ENCODE measurements around the gene OXTR.

Gene OXTR

DNA sequence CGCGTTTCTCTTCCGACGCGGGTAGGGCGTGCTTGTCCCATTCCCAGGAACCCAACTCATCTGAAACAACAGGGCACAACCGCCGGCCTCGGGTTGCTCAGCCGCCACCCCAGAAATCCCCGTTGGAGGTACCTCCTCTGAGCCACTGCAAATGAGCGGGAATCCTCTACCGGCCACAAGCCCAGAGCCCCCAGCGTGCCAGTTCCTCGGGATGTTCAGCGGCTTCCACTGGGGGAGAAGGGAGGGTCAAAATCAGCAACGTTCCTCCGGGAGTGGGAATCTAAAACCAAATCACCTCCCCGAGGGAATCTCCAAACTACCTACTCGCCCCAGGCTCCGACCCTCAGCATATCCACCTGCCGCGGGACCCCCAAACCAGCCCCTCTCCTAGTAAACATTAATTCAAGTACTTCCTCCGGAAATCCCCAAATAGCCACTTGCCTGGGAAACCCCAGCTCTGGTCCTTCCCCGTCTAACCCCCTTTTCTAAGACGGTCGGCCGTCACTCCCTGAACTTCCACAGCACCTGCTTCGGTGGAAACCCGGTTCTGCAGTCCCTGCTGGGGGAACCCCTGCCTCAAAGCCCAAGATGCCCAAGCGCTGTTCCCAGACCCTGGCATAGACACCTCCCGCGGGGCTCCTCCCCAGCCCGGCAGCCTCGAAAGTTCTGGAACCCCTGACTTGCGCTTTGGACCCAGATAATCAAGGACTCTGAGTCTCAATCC lies 887 bp downstream of the OXTR start:
- intact Hi-C loops (cut with DNase I) = loop anchor here (10.0 kb wide), 1 partner anchor 196 kb away; the partner anchor contains the start of gene RAD18
- DNase-seq = peak in 1 of 10 donors; percentile 79

DNA sequence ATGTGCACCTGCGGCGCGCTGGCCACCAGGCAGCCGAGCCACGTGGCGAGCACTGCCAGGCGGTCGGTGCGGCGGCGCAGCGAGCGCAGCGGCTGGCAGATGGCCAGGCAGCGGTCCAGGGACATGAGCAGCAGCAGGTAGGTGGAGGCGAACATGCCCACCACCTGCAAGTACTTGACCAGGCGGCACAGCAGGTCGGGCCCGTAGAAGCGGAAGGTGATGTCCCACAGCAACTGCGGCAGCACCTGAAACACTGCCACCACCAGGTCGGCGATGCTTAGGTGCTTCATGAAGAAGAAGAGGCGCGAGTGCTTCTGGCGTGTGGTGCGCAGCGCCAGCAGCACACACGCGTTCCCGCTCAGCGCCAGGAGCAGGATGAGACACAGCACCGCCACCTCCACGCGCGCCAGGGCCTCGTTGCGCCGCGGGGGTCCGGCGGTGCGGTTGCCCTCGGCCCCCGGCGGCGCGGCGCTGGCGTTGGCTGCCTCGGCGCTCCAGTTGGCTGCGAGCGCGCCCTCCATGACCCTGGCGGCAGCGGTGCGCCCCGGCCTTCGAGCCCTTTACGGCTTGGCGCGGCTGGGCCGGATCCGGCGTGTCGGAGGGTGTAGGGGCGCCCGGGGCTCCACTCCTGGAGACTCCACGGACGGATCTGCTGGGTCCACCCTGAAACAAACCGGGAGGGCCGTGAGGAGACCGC lies 1.6 kb downstream of the OXTR start:
- peak in 4 of 10 donors; percentile 20 to 87 (median 60) for DNase-seq
- intact Hi-C loops (cut with DNase I) = loop anchor here (10.0 kb wide), 1 partner anchor 197 kb away; the partner anchor contains the start of gene RAD18

DNA sequence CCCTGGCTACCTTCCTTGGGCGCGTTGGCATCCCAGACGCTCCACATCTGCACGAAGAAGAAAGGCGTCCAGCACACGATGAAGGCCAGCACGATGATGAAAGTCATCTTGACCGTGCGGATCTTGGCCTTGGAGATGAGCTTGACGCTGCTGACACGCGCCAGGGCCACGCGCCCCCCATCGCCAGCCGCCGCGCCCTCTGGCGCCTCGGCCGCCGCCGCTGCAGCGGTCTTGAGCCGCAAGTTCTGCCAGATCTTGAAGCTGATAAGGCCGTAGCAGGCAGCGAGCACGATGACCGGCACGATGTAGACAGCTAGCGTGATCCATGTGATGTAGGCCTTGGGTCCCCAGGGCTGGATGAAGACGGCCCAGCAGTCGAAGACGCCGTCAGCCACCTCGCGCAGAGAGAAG lies 2.2 kb downstream of the OXTR start:
- intact Hi-C loops (cut with DNase I) = loop anchor here (10.0 kb wide), 1 partner anchor 198 kb away; the partner anchor contains the start of gene RAD18
- no peak for DNase-seq

GRCh38 chr3:8766148-8766547 lies 3.3 kb downstream of the OXTR start:
- DNase-seq = no peak
- intact Hi-C loops (cut with DNase I) = loop anchor here (10.0 kb wide), 1 partner anchor 199 kb away; the partner anchor contains the start of gene RAD18

GRCh38 chr3:8765528-8765927 lies 3.9 kb downstream of the OXTR start:
- DNase-seq = no peak
- intact Hi-C loops (cut with DNase I) = loop anchor here (10.0 kb wide), 1 partner anchor 199 kb away; the partner anchor contains the start of gene RAD18

DNA sequence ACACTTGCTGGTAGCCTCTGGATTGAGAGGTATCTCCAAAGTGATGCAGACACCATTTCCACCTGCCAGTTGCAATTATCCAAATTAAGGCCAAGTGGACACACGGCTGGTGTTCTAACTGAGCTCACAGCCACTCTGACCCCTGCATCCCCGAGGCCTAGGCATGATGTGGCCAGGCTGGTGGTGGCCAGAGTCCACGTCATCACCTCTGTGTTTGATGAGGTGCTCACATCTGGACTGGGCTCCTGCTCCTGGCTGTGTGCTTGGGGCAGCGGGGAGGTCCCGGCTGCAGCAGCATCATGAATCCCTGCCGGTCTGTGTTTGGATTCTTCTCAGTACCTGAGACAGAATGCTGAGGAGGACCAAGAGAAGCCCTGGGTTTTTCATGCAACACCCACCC lies 4.9 kb downstream of the OXTR start:
- no peak for DNase-seq
- intact Hi-C loops (cut with DNase I) = loop anchor here (10.0 kb wide), 1 partner anchor 200 kb away; the partner anchor contains the start of gene RAD18

DNA sequence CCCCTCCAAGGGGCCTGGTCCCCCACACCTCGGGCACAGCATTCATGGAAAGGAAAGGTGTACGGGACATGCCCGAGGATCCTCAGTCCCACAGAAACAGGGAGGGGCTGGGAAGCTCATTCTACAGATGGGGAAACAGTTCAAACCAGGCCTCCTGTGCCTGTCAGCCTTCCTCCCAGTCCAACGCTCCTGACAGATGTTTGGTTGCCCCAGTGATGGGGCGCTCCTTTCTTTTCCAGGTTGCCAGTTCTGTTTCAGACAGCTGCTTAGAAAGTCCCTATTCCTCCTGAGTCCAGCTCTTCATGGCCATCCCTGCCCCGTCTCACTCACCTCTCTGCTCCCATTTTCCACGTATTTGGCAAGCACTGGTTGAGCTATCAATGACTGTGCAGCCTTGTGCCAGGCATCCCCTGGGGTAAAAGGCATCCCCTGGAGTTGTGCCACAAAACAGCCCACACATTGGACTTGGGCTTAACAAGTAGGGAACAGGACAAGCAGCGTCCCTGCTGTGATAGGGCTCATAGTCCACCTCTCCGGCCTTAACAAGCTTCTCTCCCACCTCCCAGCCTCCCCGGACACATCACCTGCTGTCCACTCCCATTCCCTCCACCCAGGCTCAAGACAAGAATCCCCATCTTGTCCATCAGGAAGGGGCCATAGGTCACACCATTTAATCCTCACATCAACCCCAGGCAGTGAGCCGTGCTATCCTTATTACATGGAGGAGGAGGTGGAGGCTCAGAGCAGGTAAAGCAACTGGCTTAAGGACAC lies 6.6 kb downstream of the OXTR start:
- DNase-seq = no peak
- intact Hi-C loops (cut with DNase I) = loop anchor here (10.0 kb wide), 1 partner anchor 202 kb away; the partner anchor contains the start of gene RAD18

- no peak for DNase-seq
- intact Hi-C loops (cut with DNase I) = loop anchor here (10.0 kb wide), 1 partner anchor 203 kb away; the partner anchor contains the start of gene RAD18
These were observed 7.5 kb downstream of the OXTR start for GRCh38 chr3:8761866-8762265.

GRCh38 chr3:8760506-8760905 lies 8.9 kb downstream of the OXTR start:
- intact Hi-C loops (cut with DNase I) = loop anchor here (10.0 kb wide), 1 partner anchor 204 kb away; the partner anchor contains the start of gene RAD18
- DNase-seq = no peak

- intact Hi-C loops (cut with DNase I) = loop anchor here (10.0 kb wide), 1 partner anchor 205 kb away; the partner anchor contains the start of gene RAD18
- no peak for DNase-seq
These were observed 9.3 kb downstream of the OXTR start for GRCh38 chr3:8760091-8760490.

DNA sequence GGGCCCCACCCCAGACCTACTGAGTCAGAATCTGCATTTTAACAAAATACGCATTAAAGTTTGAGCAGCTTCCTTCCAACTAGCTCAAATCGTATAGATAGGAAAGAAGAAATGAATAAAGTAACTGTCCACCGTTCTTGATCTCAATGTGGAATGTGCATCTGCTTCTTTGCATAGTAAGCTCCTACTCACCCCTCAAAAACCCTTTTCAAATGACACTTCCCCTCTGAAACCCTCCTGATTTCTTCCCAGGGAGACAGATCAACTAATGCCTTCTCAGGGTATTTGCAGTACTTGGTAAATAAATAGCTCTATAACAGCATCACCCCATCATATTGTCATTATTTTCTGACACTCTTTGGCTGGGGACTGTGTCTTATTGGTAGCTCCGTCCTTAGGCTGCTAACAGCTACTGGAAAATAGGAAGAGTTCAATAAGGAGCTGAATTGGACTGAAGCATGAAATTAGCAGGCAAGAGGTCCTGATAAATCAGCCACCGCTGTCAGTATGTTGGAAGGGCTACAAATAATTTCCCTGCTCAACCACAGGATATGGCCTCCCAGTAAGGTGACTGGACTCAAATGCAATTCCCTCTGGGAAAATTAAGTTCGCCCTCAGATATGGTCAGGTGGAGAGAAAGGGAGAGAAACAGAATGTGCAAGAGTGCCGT lies 10.2 kb downstream of the OXTR start:
- no peak for DNase-seq
- intact Hi-C loops (cut with DNase I) = no loop called here

DNA sequence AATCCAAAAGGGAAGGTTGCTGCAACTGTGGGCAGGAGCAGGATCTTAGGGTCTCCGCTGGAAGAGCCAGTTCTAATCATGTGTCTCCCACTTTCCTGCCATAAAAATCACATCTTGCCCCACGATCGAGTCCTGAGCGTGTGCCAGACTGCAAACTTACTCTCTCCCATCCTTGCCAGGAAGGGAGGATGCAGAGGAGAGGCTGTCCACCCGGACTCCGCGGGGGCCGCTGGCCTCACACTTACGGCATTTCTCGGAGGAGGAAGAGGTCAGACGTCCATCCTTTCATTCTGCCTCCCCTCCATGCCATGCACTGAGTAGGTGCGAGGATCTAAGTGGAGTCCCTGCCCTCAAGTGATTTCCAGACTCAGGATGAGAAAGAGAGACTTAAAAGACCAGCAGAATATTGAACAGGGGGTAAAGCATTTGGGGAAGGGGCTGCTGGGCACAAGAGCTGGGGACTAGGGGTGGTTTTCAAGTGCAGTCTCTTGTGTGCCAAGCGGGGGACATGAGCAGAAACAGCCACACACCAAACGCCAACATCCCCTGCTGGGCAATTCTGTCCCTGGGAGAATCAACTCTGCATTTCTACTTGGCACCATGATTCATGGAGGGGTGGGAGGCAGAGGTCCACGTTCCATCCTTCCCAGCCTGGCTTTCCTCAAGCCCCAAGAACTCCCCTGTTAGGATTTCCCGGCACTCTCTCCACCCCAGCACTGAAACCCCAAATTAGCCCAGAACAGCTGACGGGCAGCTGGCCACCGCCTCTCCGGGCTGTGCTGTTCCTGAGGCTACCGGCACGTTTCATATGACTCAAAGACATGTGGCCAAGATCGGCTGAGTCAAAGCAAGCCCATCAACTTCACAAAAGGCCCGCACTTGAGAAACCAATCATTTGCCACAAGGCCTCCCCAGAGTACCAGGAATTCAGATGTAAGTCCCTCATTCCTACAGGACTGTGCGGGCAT lies 11.6 kb downstream of the OXTR start:
- DNase-seq = no peak
- intact Hi-C loops (cut with DNase I) = no loop called here

DNA sequence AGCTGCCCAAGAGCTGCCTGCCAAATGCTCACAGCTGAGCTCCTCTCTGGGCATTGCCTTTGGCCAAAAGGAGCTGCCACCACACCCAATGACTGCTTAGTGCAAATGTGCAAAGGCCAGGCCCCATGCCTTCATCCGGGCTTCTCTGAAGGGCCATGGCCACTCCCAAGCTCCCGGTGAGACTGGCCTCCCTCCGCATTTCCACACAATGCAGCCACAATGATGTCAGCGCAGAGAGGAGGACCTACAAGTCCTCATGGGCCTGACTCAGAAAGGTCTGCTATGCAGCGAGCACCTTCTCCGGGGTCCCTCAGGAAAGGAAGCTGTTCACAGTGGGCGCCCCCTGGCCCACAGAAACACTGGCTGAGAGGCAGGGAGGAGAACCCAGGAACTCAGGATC lies 12.7 kb downstream of the OXTR start:
- intact Hi-C loops (cut with DNase I) = no loop called here
- DNase-seq = no peak

GRCh38 chr3:8755564-8756237 lies 13.7 kb downstream of the OXTR start:
- intact Hi-C loops (cut with DNase I) = no loop called here
- no peak for DNase-seq

DNA sequence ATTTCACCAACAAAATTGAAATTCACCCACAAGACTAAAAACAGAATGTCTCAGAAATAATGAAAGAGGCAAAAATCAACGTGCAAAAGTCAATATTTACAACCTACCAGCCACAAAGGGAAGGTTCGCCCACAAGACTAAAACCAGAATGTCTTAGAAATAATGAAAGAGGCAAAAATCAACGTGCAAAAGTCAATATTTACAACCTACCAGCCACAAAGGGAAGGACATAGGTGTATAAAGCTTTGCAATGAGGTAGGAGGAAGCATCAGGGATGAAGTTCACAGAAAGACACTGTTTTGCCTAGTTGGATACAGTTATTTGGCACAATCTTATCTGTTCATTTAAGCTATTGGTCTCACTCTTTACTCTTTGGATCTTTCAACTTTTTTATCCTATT lies 14.3 kb downstream of the OXTR start:
- intact Hi-C loops (cut with DNase I) = no loop called here
- DNase-seq = no peak

- intact Hi-C loops (cut with DNase I) = no loop called here
- peak in 1 of 10 donors; percentile 19 for DNase-seq
These were observed 16.6 kb downstream of the OXTR start for GRCh38 chr3:8752832-8753231.

DNA sequence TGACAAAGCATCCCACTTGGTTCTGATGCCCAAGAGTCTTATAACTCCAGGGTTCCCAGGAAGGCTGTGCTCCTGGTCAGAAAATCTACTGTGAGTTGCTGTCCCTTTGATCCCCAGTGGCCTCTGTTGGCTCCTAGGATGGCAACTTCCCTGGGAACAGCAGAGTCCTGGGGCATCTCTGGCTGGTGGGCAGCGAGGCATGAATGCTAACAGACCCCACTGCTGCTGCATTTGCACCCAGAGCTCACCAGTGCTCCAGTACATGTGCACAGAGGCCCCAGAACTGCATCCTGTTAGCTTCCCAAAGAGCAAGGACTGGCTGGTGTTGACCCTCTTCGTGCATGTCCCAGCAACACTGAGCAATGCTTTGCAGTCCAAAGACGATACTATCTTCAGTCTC lies 20.1 kb downstream of the OXTR start:
- intact Hi-C loops (cut with DNase I) = no loop called here
- DNase-seq = peak in 1 of 10 donors; percentile 73

GRCh38 chr3:8746780-8747345 lies 22.6 kb downstream of the OXTR start:
- intact Hi-C loops (cut with DNase I) = no loop called here
- no peak for DNase-seq
